Endothelial cell of umbilical vein (primary cell): Measurements from ENCODE around the gene LSM5. TPM values are rescaled to one million over a fixed set of nuclear protein-coding genes. Genes with fewer than 3 reads are reported as not detected.

ENCODE experiments used
- BruUV-seq: library from RNA; stranded (reverse); fragments of 400-500 nt; replicated peaks from 2 replicates; lab custom pipeline; 2021; lab: Mats Ljungman, UMichigan
- CTCF ChIA-PET: fragments of 300-600, 350-600 bp; sonication (Branson Sonifier 250); formaldehyde crosslinking; loops from one replicate; lab custom pipeline; 2021; ENCODE audit warnings: antibody characterized with exemption, inconsistent platforms; lab: Charles Lee
- POLR2A ChIA-PET: fragments of 300-600, 350-600 bp; sonication (Branson Sonifier 250); formaldehyde crosslinking; loops from one replicate; lab custom pipeline; 2021; ENCODE audit warnings: antibody characterized with exemption, inconsistent platforms; lab: Charles Lee
- DNase-seq: peaks from one replicate; pipeline ENCODE4 v3.0.0-alpha.2; 2011; ENCODE audit warnings: low read depth, low spot score
- FAIRE-seq: peaks from 2 replicates; lab custom pipeline; 2011; peaks lifted over from hg19 to GRCh38; lab: Jason Lieb, UNC
- H2AFZ ChIP-seq: 2 replicates; pipeline ENCODE4 v1.6.0; 2012; ENCODE audit warnings: low read depth, low read length, control low read depth, inconsistent platforms
- H3K27ac ChIP-seq: 2 replicates; pipeline ENCODE4 v1.5.1; 2011; ENCODE audit warnings: low read depth, mild to moderate bottlenecking, control low read depth, low read length, moderate library complexity; ENCODE audit not compliant: insufficient read depth
- H3K27me3 ChIP-seq, 2 experiments: 2 replicates each; pipeline versions ENCODE4 v1.6.0 to v1.6.1; 2011; ENCODE audit warnings: low read length in 2 of 2, mixed read lengths in 1 of 2; ENCODE audit not compliant: control insufficient read depth in 2 of 2, insufficient read depth in 2 of 2
- H3K36me3 ChIP-seq, 2 experiments: 2 replicates in 1 of 2; 3 replicates in 1 of 2; pipeline ENCODE4 v1.5.1; 2011; ENCODE audit warnings: low read length in 2 of 2, mild to moderate bottlenecking in 1 of 2, moderate library complexity in 1 of 2; ENCODE audit not compliant: control insufficient read depth in 2 of 2, insufficient read depth in 2 of 2; ENCODE audit errors: extremely low read depth in 1 of 2
- H3K4me1 ChIP-seq: 3 replicates; pipeline ENCODE4 v1.5.1; 2011; ENCODE audit warnings: mild to moderate bottlenecking, low read length; ENCODE audit not compliant: control insufficient read depth, insufficient read depth; ENCODE audit errors: extremely low read depth
- H3K4me2 ChIP-seq: 2 replicates; pipeline ENCODE4 v1.6.1; 2011; ENCODE audit warnings: low read length, control low read depth, mixed read lengths; ENCODE audit not compliant: insufficient read depth
- H3K4me3 ChIP-seq, 3 experiments: fragments of 200-600 bp in 1 of 3; sonication (generic), shearing (Covaris generic) in 1 of 3; replicated peaks in 1 of 3; 2 replicates each; pipeline ENCODE4 v1.5.1; 2011 to 2016; ENCODE audit warnings: control low read depth in 3 of 3, low read length in 3 of 3, mild to moderate bottlenecking in 2 of 3, inconsistent platforms in 1 of 3, low read depth in 1 of 3, moderate library complexity in 1 of 3; ENCODE audit not compliant: insufficient read depth in 1 of 3
- H3K79me2 ChIP-seq: 2 replicates; pipeline ENCODE4 v1.6.0; 2012; ENCODE audit warnings: low read length, inconsistent platforms; ENCODE audit not compliant: control insufficient read depth, insufficient read depth
- H3K9ac ChIP-seq: replicated peaks from 2 replicates; pipeline ENCODE3; 2011; ENCODE audit warnings: low read length, control low read depth; ENCODE audit not compliant: insufficient read depth; ENCODE audit errors: extremely low read depth
- H3K9me1 ChIP-seq: replicated peaks from 3 replicates; pipeline ENCODE4 v1.6.0; 2011; ENCODE audit warnings: mild to moderate bottlenecking, low read length; ENCODE audit not compliant: control insufficient read depth, insufficient read depth; ENCODE audit errors: extremely low read depth
- H3K9me3 ChIP-seq: replicated peaks from 2 replicates; pipeline ENCODE4 v1.5.1; 2012; ENCODE audit warnings: low read length, inconsistent platforms; ENCODE audit not compliant: control insufficient read depth, insufficient read depth
- H4K20me1 ChIP-seq: replicated peaks from 2 replicates; pipeline ENCODE3; 2011; ENCODE audit warnings: mild to moderate bottlenecking, low read length; ENCODE audit not compliant: control insufficient read depth, insufficient read depth; ENCODE audit errors: extremely low read depth
- CTCF ChIP-seq, 2 donors: IDR thresholded peaks; 1 replicate in 1 of 2; 2 replicates in 1 of 2; pipeline ENCODE4 v1.5.1; 2011; ENCODE audit warnings: low read length in 2 of 2, mild to moderate bottlenecking in 2 of 2, moderate library complexity in 2 of 2, control low read depth in 1 of 2, inconsistent platforms in 1 of 2, low read depth in 1 of 2; ENCODE audit not compliant: insufficient read depth in 1 of 2; ENCODE audit errors: extremely low read depth in 1 of 2
- EZH2 ChIP-seq: IDR thresholded peaks from 2 replicates; pipeline ENCODE4 v1.6.1; 2012; ENCODE audit warnings: borderline replicate concordance, low read depth, mild to moderate bottlenecking, moderate library complexity, low read length, inconsistent platforms; ENCODE audit not compliant: severe bottlenecking
- FOS ChIP-seq: IDR thresholded peaks from 2 replicates; pipeline ENCODE4 v1.6.1; 2011; ENCODE audit warnings: mild to moderate bottlenecking, low read length, moderate library complexity, borderline replicate concordance; ENCODE audit not compliant: insufficient read depth
- GATA2 ChIP-seq: IDR thresholded peaks from 2 replicates; pipeline ENCODE4 v1.7.0; 2011; ENCODE audit warnings: low read depth, mild to moderate bottlenecking, moderate library complexity, mixed read lengths, low read length; ENCODE audit not compliant: insufficient read length, insufficient read depth
- JUN ChIP-seq: IDR thresholded peaks from 2 replicates; pipeline ENCODE4 v1.6.1; 2011; ENCODE audit warnings: borderline replicate concordance, low read depth; ENCODE audit not compliant: insufficient read length, insufficient read depth
- MAX ChIP-seq: IDR thresholded peaks from 2 replicates; pipeline ENCODE4 v1.6.1; 2011; ENCODE audit not compliant: insufficient read depth, insufficient read length
- MYC ChIP-seq: IDR thresholded peaks from one replicate; pipeline ENCODE4 v1.6.1; 2011; ENCODE audit warnings: mild to moderate bottlenecking, low read depth, low read length
- POLR2A ChIP-seq: IDR thresholded peaks from 2 replicates; pipeline ENCODE4 v1.6.1; 2012; ENCODE audit warnings: low read depth, mild to moderate bottlenecking, control low read depth, low read length
- POLR2AphosphoS5 ChIP-seq: IDR thresholded peaks from 2 replicates; pipeline ENCODE4 v1.6.1; 2012; ENCODE audit warnings: low read depth, mild to moderate bottlenecking, control low read depth, low read length, moderate library complexity; ENCODE audit not compliant: insufficient read depth
- dilution Hi-C: fragments of 300-500 bp; cut with MboI; formaldehyde crosslinking; loops from one replicate; pipeline ENCODE4 v1.15.0; 2019; ENCODE audit warnings: low sequenced_read_pairs; ENCODE audit not compliant: extremely low pct_ligation_motif_present
- intact Hi-C: fragments of 100-400 bp; cut with micrococcal nuclease; formaldehyde crosslinking; loops from one replicate; pipeline ENCODE4 v1.10.0; 2022
- polyA plus RNA-seq, 4 experiments: library from polyadenylated mRNA; depleted of rRNA in 3 of 4; stranded (reverse) in 3 of 4; unstranded in 1 of 4; fragments of >200 nt; gene quantifications; 2 replicates each; pipeline versions ENCODE4 v1.2.1 to v1.2.3, GENCODE V29; 2011 to 2012; ENCODE audit warnings: missing spikeins in 1 of 4
- total RNA-seq: library from RNA; stranded (reverse); gene quantifications from 2 replicates; pipeline ENCODE4 v1.2.3, GENCODE V29; 2021

Gene LSM5
- total and polyA plus RNA-seq, 2 donors (not counting 3 experiments of a cell fraction or from before 2014, with no cell fraction given): 36.3 to 68.1 TPM

- Histone ChIP-seq H3K4me2 (no peak overlapping the region), H3K27me3 (no peaks in the 10 kb centered on the region), H2AFZ (no peak overlapping the region), H4K20me1 (no peaks in the 10 kb centered on the region), H3K4me1 (no peaks in the 10 kb centered on the region), H3K9me3 (no peaks in the 10 kb centered on the region), H3K9me1 (no peaks in the 10 kb centered on the region), H3K4me3 (no peak overlapping the region), H3K36me3 (peaks cover 0 to 1% of the 10 kb centered on the region in 2 experiments), H3K79me2 (peaks cover 80% of the 10 kb centered on the region), H3K27ac (no peak overlapping the region), H3K9ac (no peak overlapping the region)
- DNase-seq (no peak), FAIRE-seq (no peak)
- dilution Hi-C loops: no loop called here
- TF ChIP-seq POLR2AphosphoS5: no peak
- TF ChIP-seq EZH2: no peak
- TF ChIP-seq CTCF (IDR thresholded peaks at IDR 0.05; ENCODE audit: extremely low read depth in 1 of 2, insufficient read depth in 1 of 2, low read depth in 1 of 2, low read length in 2 of 2): no peak
- TF ChIP-seq POLR2A: no peak
- no peak for TF ChIP-seq FOS
- TF ChIP-seq JUN: no peak
- ChIA-PET POLR2A (no interaction called here), CTCF (no interaction called here)
- intact Hi-C loops: no loop called here
- no TSS peak for BruUV-seq
Measured at GRCh38 chr7:32513210-32513609, 23.0 kb upstream of the LSM5 start.

- intact Hi-C loops (no loop called here), dilution Hi-C loops (no loop called here)
- BruUV-seq: no TSS peak
- Histone ChIP-seq H3K4me1 (no peaks in the 10 kb centered on the region), H2AFZ (no peak overlapping the region), H3K4me3 (no peak overlapping the region), H3K36me3 (peaks cover 0 to 1% of the 10 kb centered on the region in 2 experiments), H4K20me1 (no peaks in the 10 kb centered on the region), H3K9me3 (no peaks in the 10 kb centered on the region), H3K4me2 (no peak overlapping the region), H3K27me3 (no peaks in the 10 kb centered on the region), H3K9ac (no peak overlapping the region), H3K79me2 (peaks cover 85% of the 10 kb centered on the region), H3K9me1 (no peaks in the 10 kb centered on the region), H3K27ac (no peak overlapping the region)
- CTCF ChIA-PET: no interaction called here
- DNase-seq (no peak), FAIRE-seq (no peak)
- POLR2A ChIA-PET: no interaction called here
- no peak for TF ChIP-seq FOS
- TF ChIP-seq MAX: no peak
- TF ChIP-seq POLR2A: no peak
- no peak for TF ChIP-seq JUN
- no peak for TF ChIP-seq MYC
- TF ChIP-seq EZH2: no peak
- TF ChIP-seq CTCF (IDR thresholded peaks at IDR 0.05; ENCODE audit: extremely low read depth in 1 of 2, insufficient read depth in 1 of 2, low read depth in 1 of 2, low read length in 2 of 2): no peak
- TF ChIP-seq GATA2: no peak
Measured at GRCh38 chr7:32511791-32512190, 21.6 kb upstream of the LSM5 start.
